Measurements from ENCODE around the gene VAMP8. TPM values are rescaled to one million over a fixed set of nuclear protein-coding genes. Genes with fewer than 3 reads are reported as not detected.
"Not testable (repeated sequence)": the region's sequence is repeated elsewhere in the genome, so short reads cannot be mapped to it uniquely, and the experiment has no call there.

Gene VAMP8
- total RNA-seq, 1 donor from 2014 or later: 3.8 TPM

DNA sequence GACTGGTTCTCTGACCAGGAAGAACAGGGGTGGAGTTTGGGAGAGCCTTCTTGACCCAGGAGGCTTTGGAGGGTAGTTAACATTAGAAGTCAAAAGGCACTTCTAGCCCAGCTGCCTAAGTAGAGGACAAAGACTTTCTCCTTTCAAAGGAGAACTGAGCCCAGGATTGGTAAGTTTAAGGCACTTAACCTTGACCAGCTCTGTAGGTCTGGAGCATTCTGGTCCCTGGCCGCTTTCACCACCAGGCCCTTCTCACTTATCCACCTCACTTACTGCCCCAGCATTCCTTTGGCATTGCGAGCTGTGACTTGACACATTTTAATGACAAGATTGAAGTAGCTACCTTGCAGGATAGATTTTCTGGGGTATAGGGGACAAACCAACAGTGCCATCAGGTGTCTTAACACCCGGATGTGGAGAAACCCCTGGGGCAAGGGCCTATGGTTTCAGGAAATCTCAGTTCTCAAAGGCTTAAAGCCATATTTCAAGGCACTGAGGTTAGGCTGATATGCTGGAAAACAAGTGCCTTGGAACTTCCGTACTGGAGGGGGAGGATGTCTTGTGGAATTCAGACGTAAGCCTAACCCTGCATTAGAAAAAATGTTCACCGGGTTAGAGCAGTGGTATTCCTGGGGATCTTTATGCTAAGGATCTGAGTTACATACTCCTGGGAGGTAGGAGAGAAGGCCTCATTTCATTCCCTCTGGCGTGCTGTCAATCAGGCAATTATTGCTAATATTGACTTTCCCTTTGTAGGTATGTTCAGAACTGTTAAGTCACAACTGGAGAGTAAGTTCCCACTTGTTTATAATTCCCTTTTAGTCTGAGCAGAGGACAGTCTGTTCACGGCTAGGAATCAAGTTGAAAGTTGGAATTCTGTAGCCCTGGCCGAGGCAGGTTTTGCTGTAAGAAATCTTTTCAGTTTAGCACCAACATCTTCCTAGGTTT is 30.2 kb downstream of the VAMP8 start:
- Mint-ChIP-seq H3K36me3 (ENCODE audit: unreplicated experiment) (peaks cover 12% of the 10 kb centered on the region), H3K27ac (ENCODE audit: unreplicated experiment) (peak overlapping the region; percentile 54), H3K9me3 (ENCODE audit: unreplicated experiment) (no peaks in the 10 kb centered on the region), H3K4me1 (ENCODE audit: unreplicated experiment) (peaks cover 53% of the 10 kb centered on the region), H3K4me3 (ENCODE audit: unreplicated experiment) (no peak overlapping the region), H3K27me3 (ENCODE audit: unreplicated experiment) (no peaks in the 10 kb centered on the region)
- DNase-seq (ENCODE audit: extremely low spot score, unreplicated experiment): no peak
- TF ChIP-seq, protein P1, sequence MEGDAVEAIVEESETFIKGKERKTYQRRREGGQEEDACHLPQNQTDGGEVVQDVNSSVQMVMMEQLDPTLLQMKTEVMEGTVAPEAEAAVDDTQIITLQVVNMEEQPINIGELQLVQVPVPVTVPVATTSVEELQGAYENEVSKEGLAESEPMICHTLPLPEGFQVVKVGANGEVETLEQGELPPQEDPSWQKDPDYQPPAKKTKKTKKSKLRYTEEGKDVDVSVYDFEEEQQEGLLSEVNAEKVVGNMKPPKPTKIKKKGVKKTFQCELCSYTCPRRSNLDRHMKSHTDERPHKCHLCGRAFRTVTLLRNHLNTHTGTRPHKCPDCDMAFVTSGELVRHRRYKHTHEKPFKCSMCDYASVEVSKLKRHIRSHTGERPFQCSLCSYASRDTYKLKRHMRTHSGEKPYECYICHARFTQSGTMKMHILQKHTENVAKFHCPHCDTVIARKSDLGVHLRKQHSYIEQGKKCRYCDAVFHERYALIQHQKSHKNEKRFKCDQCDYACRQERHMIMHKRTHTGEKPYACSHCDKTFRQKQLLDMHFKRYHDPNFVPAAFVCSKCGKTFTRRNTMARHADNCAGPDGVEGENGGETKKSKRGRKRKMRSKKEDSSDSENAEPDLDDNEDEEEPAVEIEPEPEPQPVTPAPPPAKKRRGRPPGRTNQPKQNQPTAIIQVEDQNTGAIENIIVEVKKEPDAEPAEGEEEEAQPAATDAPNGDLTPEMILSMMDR (IDR thresholded peaks at IDR 0.05): no peak

DNA sequence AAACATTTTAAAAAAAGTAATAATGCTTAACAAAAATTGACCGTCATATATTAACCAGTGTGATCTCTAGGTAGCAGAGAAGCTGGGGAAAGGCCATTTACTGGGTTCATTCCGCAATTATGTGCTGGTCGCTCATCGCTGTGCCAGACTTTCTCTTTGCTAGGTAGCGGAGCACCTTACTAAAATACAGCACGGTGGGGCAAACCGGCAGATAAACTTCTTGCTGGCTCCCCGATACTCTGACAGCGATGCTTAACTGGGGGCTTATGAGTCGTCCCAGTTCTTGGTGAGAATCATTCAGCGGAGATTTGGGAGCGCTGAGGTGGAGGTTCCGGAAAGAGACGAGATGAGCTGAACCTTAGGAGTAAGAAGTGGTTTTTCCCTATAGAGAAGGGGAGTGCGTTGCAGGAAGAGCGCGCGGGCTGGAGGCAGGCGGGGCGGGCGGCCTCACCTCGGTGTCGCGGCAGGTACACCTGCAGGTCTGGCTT is 33.9 kb downstream of the VAMP8 start:
- H3K4me1 Mint-ChIP-seq (ENCODE audit: unreplicated experiment): peaks cover 34% of the 10 kb centered on the region

GRCh38 chr2:85611705-85612587 is 34.6 kb downstream of the VAMP8 start, which contains the start of gene C2orf68:
Gene C2orf68, minus strand, starts transcription at chr2:85612066. Its CDS starts 82 bp downstream, at chr2:85611984.
- Mint-ChIP-seq H3K36me3 (ENCODE audit: unreplicated experiment) (peaks cover 12% of the 10 kb centered on the region), H3K27ac (ENCODE audit: unreplicated experiment) (peak within 1 kb of the TSS; percentile 93), H3K4me3 (ENCODE audit: unreplicated experiment) (peak within 1 kb of the TSS; percentile 94), H3K4me1 (ENCODE audit: unreplicated experiment) (peaks cover 30% of the 10 kb centered on the region), H3K27me3 (ENCODE audit: unreplicated experiment) (no peaks in the 10 kb centered on the region), H3K9me3 (ENCODE audit: unreplicated experiment) (no peaks in the 10 kb centered on the region)
- DNase-seq (ENCODE audit: extremely low spot score, unreplicated experiment): peak; percentile 94
- TF ChIP-seq, protein P1 (IDR thresholded peaks at IDR 0.05): no peak

More for the DNA sequence above, 33.9 kb downstream of the VAMP8 start:
- TF ChIP-seq, protein P1 (IDR thresholded peaks at IDR 0.05): no peak
- DNase-seq (ENCODE audit: extremely low spot score, unreplicated experiment): no peak
- Mint-ChIP-seq H3K4me3 (ENCODE audit: unreplicated experiment) (peak overlapping the region; percentile 94), H3K27me3 (ENCODE audit: unreplicated experiment) (no peaks in the 10 kb centered on the region), H3K9me3 (ENCODE audit: unreplicated experiment) (no peaks in the 10 kb centered on the region), H3K36me3 (ENCODE audit: unreplicated experiment) (peaks cover 12% of the 10 kb centered on the region), H3K27ac (ENCODE audit: unreplicated experiment) (peak overlapping the region; percentile 88)

- Mint-ChIP-seq H3K4me1 (ENCODE audit: unreplicated experiment) (peaks cover 34% of the 10 kb centered on the region), H3K27ac (ENCODE audit: unreplicated experiment) (peak overlapping the region; percentile 13), H3K27me3 (ENCODE audit: unreplicated experiment) (no peaks in the 10 kb centered on the region), H3K9me3 (ENCODE audit: unreplicated experiment) (no peaks in the 10 kb centered on the region), H3K36me3 (ENCODE audit: unreplicated experiment) (peaks cover 5% of the 10 kb centered on the region), H3K4me3 (ENCODE audit: unreplicated experiment) (no peak overlapping the region)
- DNase-seq (ENCODE audit: extremely low spot score, unreplicated experiment): no peak
- TF ChIP-seq, protein P1 (IDR thresholded peaks at IDR 0.05): no peak
These were observed 36.5 kb downstream of the VAMP8 start for GRCh38 chr2:85613717-85614515.

DNA sequence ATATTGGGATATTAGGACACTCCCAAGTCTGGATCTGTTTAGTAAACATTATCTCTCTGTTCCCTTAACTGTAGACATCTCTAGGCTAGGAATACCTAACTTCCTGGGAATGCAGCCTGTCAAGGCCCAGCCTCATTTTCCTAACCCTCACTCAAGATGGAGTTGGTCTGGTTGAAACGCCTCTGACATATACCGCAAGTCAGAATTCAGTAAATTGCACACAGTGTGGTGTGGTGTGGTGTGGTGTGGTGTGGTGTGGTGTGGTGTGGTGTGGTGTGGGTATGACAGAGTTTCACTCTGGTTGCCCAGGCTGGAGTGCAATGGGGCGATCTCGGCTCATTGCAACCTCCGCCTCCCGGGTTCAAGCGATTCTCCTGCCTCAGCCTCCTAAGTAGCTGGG is 37.4 kb downstream of the VAMP8 start:
- not testable (repeated sequence) for H3K4me3 Mint-ChIP-seq (ENCODE audit: unreplicated experiment); DNase-seq (ENCODE audit: extremely low spot score, unreplicated experiment); H3K36me3 Mint-ChIP-seq (ENCODE audit: unreplicated experiment); H3K27me3 Mint-ChIP-seq (ENCODE audit: unreplicated experiment); H3K9me3 Mint-ChIP-seq (ENCODE audit: unreplicated experiment); H3K27ac Mint-ChIP-seq (ENCODE audit: unreplicated experiment)
- peaks cover 37% of the 10 kb centered on the region for H3K4me1 Mint-ChIP-seq (ENCODE audit: unreplicated experiment)

Data from osteocyte (in vitro differentiated cells).